Measurements from ENCODE around the gene GAB2.

GRCh38 chr11:78196661-78197091, 220.9 kb downstream of the GAB2 start:
- TF ChIP-seq CTCF (IDR thresholded peaks at IDR 0.05; ENCODE audit: borderline replicate concordance, extremely low read depth, low read length, poor library complexity, severe bottlenecking) (no peak), EZH2 (IDR thresholded peaks at IDR 0.05; ENCODE audit: borderline replicate concordance, low read depth, low read length, severe bottlenecking) (no peak)

Data from DND-41 (cell line).